NCI-H2171 treated with DMSO at 0.1 percent for 48 hours (cell line): ENCODE results near the gene GSE1.
A peak's percentile ranks its signal among the peaks of the same experiment; 100 is the strongest.

Experiments used
- DNase-seq: peaks from one replicate; lab custom pipeline; 2025; lab: John Stamatoyannopoulos, UW

The GSE1 gene

GRCh38 chr16:85632709-85633437 is 19.8 kb downstream of the GSE1 start:
- no peak for DNase-seq

- DNase-seq = no peak
These were observed 20.3 kb downstream of the GSE1 start for GRCh38 chr16:85633438-85633743.

- no peak for DNase-seq
These were observed 20.8 kb downstream of the GSE1 start for GRCh38 chr16:85633888-85634287.

- no peak for DNase-seq
These were observed 21.8 kb downstream of the GSE1 start for GRCh38 chr16:85634747-85635544.

- DNase-seq = no peak
These were observed 22.5 kb downstream of the GSE1 start for GRCh38 chr16:85635545-85636140.

GRCh38 chr16:85636234-85636812 is 23.2 kb downstream of the GSE1 start:
- no peak for DNase-seq

GRCh38 chr16:85637061-85637807 is 24.1 kb downstream of the GSE1 start:
- DNase-seq = peak; percentile 47

GRCh38 chr16:85637808-85638647 is 24.9 kb downstream of the GSE1 start:
- peak; percentile 72 for DNase-seq

GRCh38 chr16:85638695-85639409 is 25.7 kb downstream of the GSE1 start:
- no peak for DNase-seq

- peak; percentile 97 for DNase-seq
These were observed 26.6 kb downstream of the GSE1 start for GRCh38 chr16:85639529-85640253.

GRCh38 chr16:85640254-85640558 is 27.1 kb downstream of the GSE1 start:
- DNase-seq = peak; percentile 86

GRCh38 chr16:85640585-85640984 is 27.5 kb downstream of the GSE1 start:
- DNase-seq = no peak

GRCh38 chr16:85641305-85641704 is 28.2 kb downstream of the GSE1 start:
- no peak for DNase-seq

- peak; percentile 85 for DNase-seq
These were observed 28.7 kb downstream of the GSE1 start for GRCh38 chr16:85641776-85642176.

- no peak for DNase-seq
These were observed 29.7 kb downstream of the GSE1 start for GRCh38 chr16:85642762-85643358.

GRCh38 chr16:85643631-85644030 is 30.5 kb downstream of the GSE1 start:
- no peak for DNase-seq

- DNase-seq = no peak
These were observed 31.1 kb downstream of the GSE1 start for GRCh38 chr16:85644093-85644712.

GRCh38 chr16:85645021-85645589 is 32.0 kb downstream of the GSE1 start:
- no peak for DNase-seq
